ENCODE measurements around the gene KCTD11. TPM values are rescaled to one million over a fixed set of nuclear protein-coding genes. Genes with fewer than 3 reads are reported as not detected.

The KCTD11 gene
- total and polyA plus RNA-seq, 2 of the 13 experiments (the other 11 are each of a cell fraction or from before 2014, with no cell fraction given): 1.6 to 2.6 TPM

- H3K27me3 ChIP-seq (ENCODE audit: control insufficient read depth in 1 of 2, insufficient read depth in 2 of 2, low read length in 2 of 2): no peaks in the 10 kb centered on the region
- H4K20me1 ChIP-seq (ENCODE audit: insufficient read depth, low read length): no peaks in the 10 kb centered on the region
- peaks cover 0 to 2% of the 10 kb centered on the region in 2 experiments; a peak in 2 of 5 replicates for H3K36me3 ChIP-seq (replicated peaks in 1 of 2; ENCODE audit: control insufficient read depth in 1 of 2, insufficient read depth in 2 of 2, low read length in 2 of 2)
- peak within 1 kb of the TSS; percentile 68 to 90 (median 84) for H3K4me3 ChIP-seq (replicated peaks in 1 of 3; ENCODE audit: insufficient read depth in 1 of 3, low read depth in 2 of 3, low read length in 3 of 3)
- peaks cover 14% of the 10 kb centered on the region for H3K4me1 ChIP-seq (ENCODE audit: insufficient read depth, low read length)
- TSS peak; percentile 84 for BruUV-seq (replicated peaks)
- DNase-seq (ENCODE audit: low spot score): peak; percentile 75
- H2AFZ ChIP-seq (ENCODE audit: low read length): no peak within 1 kb of the TSS
- H3K9me3 ChIP-seq (ENCODE audit: low read length): no peaks in the 10 kb centered on the region
- WGBS (ENCODE audit: low lambda C conversion rate): 8% methylated on average over 5 of the region's 71 CpGs
- ChIA-PET POLR2A (interaction anchor here (0.7 to 2.4 kb wide), 11 partner anchors 9 to 293 kb away, joined by 3 to 76 read pairs (median 4); partner anchors contain the start of genes CHRNB1, NEURL4, POLR2A and SLC35G6), CTCF (ENCODE audit: low intra/inter-chr PET ratio, low total read pairs) (no interaction called here)
- H3K4me2 ChIP-seq (ENCODE audit: low read depth, low read length): peak within 1 kb of the TSS; percentile 88
- H3K79me2 ChIP-seq (ENCODE audit: insufficient read depth, low read length): no peaks in the 10 kb centered on the region
- intact Hi-C loops (cut with micrococcal nuclease; ENCODE audit: unreplicated experiment): no loop called here
- H3K9ac ChIP-seq (ENCODE audit: insufficient read depth, low read depth, low read length): peak within 1 kb of the TSS; percentile 76
- in situ Hi-C loops (cut with HindIII; ENCODE audit: extremely low pct_ligation_motif_present, low pct_unique_long_range_greater_than_20kb): no loop called here
- ATAC-seq: peak; percentile 91
- peak within 1 kb of the TSS; percentile 76 for H3K27ac ChIP-seq (ENCODE audit: extremely low read length, insufficient read depth, low read length)
- no peak for FAIRE-seq
- 0 out of 2 replicates have a peak, but pooled peaks have one; percentile 60 for TF ChIP-seq ZNF83 (CRISPR knock-in tag; IDR thresholded peaks at IDR 0.05; ENCODE audit: borderline replicate concordance)
- peak; percentile 38; the same call in 1 of the 2 replicates for TF ChIP-seq ZNF776 (CRISPR knock-in tag; IDR thresholded peaks at IDR 0.05)
- peak; percentile 68 for TF ChIP-seq TMF1 (CRISPR knock-in tag; IDR thresholded peaks at IDR 0.05; ENCODE audit: low read depth)
- peak; percentile 94 for TF ChIP-seq ZNF687 (CRISPR knock-in tag; IDR thresholded peaks at IDR 0.05)
- no peak for TF ChIP-seq ZNF180 (CRISPR knock-in tag; IDR thresholded peaks at IDR 0.05; ENCODE audit: borderline replicate concordance, low read depth)
- 0 out of 2 replicates have a peak, but pooled peaks have one; percentile 48 for TF ChIP-seq ZNF280B (CRISPR knock-in tag; IDR thresholded peaks at IDR 0.05; ENCODE audit: borderline replicate concordance)
- no peak for TF ChIP-seq SOX6 (IDR thresholded peaks at IDR 0.05)
- no peak for TF ChIP-seq SOX6 (CRISPR knock-in tag; IDR thresholded peaks at IDR 0.05)
- TF ChIP-seq RAD21 (CRISPR knock-in tag; IDR thresholded peaks at IDR 0.05): peak; percentile 43; the same call in 1 of the 2 replicates
- no peak for TF ChIP-seq IRF1 (CRISPR knock-in tag; IDR thresholded peaks at IDR 0.05; ENCODE audit: low read depth)
- no peak for TF ChIP-seq NAIF1 (CRISPR knock-in tag; IDR thresholded peaks at IDR 0.05; ENCODE audit: borderline replicate concordance)
- TF ChIP-seq DMAP1 (CRISPR knock-in tag; IDR thresholded peaks at IDR 0.05): peak; percentile 64; the same call in 1 of the 2 replicates
- TF ChIP-seq ZXDC (CRISPR knock-in tag; IDR thresholded peaks at IDR 0.05): peak; percentile 67; the same call in 1 of the 2 replicates
Observed at GRCh38 chr17:7394452-7395191, 42.7 kb downstream of the KCTD11 start, which contains the start of gene PLSCR3. TSS of gene PLSCR3 (minus strand) at chr17:7394525. CDS start at chr17:7394110, 415 bp downstream.
